OCI-LY7 (cell line): ENCODE measurements around the gene EPSTI1. TPM values are rescaled to one million over a fixed set of nuclear protein-coding genes. Genes with fewer than 3 reads are reported as not detected.

Experiments
- BruUV-seq: library from RNA; stranded (reverse); fragments of 400-500 nt; replicated peaks from 2 replicates; lab custom pipeline; 2021; lab: Mats Ljungman, UMichigan
- CTCF ChIA-PET: fragments of 300-600 bp; sonication (Branson Sonifier 250); formaldehyde crosslinking; loops from one replicate; lab custom pipeline; 2022; ENCODE audit warnings: antibody characterized with exemption; ENCODE audit not compliant: unreplicated experiment; lab: Charles Lee
- POLR2A ChIA-PET: fragments of 300-600 bp; sonication (Branson Sonifier 250); formaldehyde crosslinking; loops from one replicate; lab custom pipeline; 2022; ENCODE audit warnings: antibody characterized with exemption; lab: Charles Lee
- DNase-seq: peaks from one replicate; pipeline ENCODE4 v3.0.0-alpha.2; 2015; ENCODE audit warnings: low spot score
- H2AFZ ChIP-seq: fragments of 200-600 bp; sonication (generic), shearing (Covaris generic); 2 replicates; pipeline ENCODE4 v1.6.1; 2014; ENCODE audit warnings: mild to moderate bottlenecking, antibody characterized with exemption, low read length, moderate library complexity
- H3K27ac ChIP-seq: fragments of 200-600 bp; sonication (generic); 2 replicates; pipeline ENCODE4 v1.5.1; 2014; ENCODE audit warnings: mixed run types, low read depth, mild to moderate bottlenecking, moderate library complexity, low read length, inconsistent platforms; ENCODE audit not compliant: poor library complexity, severe bottlenecking
- H3K36me3 ChIP-seq: fragments of 200-600 bp; sonication (generic); 2 replicates; pipeline ENCODE4 v1.6.1; 2014; ENCODE audit warnings: mild to moderate bottlenecking, antibody characterized with exemption, low read length, moderate library complexity, mixed read lengths; ENCODE audit not compliant: insufficient read depth
- H3K4me1 ChIP-seq: fragments of 200-600 bp; sonication (generic); 2 replicates; pipeline ENCODE4 v1.5.1; 2014; ENCODE audit warnings: mild to moderate bottlenecking, low read length; ENCODE audit not compliant: insufficient read depth, poor library complexity, severe bottlenecking
- H3K4me2 ChIP-seq: fragments of 200-600 bp; sonication (generic); 2 replicates; pipeline ENCODE4 v1.6.1; 2014; ENCODE audit warnings: mild to moderate bottlenecking, low read length
- H3K4me3 ChIP-seq: fragments of 200-600 bp; sonication (generic); 2 replicates; pipeline ENCODE4 v1.5.1; 2014; ENCODE audit warnings: mild to moderate bottlenecking, low read depth, low read length; ENCODE audit not compliant: poor library complexity, severe bottlenecking
- H3K79me2 ChIP-seq: fragments of 200-600 bp; sonication (generic); 2 replicates; pipeline ENCODE4 v1.6.1; 2016; ENCODE audit warnings: low read depth, mild to moderate bottlenecking, low read length, moderate library complexity, mixed read lengths; ENCODE audit not compliant: insufficient read depth
- H3K9me2 ChIP-seq: fragments of 200-600 bp; sonication (generic); 2 replicates; pipeline ENCODE4 v1.6.1; 2016; ENCODE audit warnings: mild to moderate bottlenecking, low read length, mixed read lengths; ENCODE audit not compliant: insufficient read depth
- H3K9me3 ChIP-seq: fragments of 200-600 bp; sonication (generic); 2 replicates; pipeline ENCODE4 v1.6.1; 2014; ENCODE audit warnings: mild to moderate bottlenecking, mixed run types, low read length, mixed read lengths
- H4K20me1 ChIP-seq: fragments of 200-600 bp; sonication (generic); 2 replicates; pipeline ENCODE4 v1.6.1; 2014; ENCODE audit warnings: mild to moderate bottlenecking, antibody characterized with exemption, low read length, moderate library complexity, mixed read lengths; ENCODE audit not compliant: insufficient read depth
- EZH2phosphoT487 ChIP-seq: fragments of 200-600 bp; sonication (generic); IDR thresholded peaks from 2 replicates; pipeline ENCODE4 v1.6.1; 2018; ENCODE audit warnings: low read depth, borderline replicate concordance, mild to moderate bottlenecking, mixed run types, antibody characterized with exemption, low read length, moderate library complexity, mixed read lengths
- intact Hi-C: fragments of 100-400 bp; cut with micrococcal nuclease; formaldehyde crosslinking; loops from one replicate; pipeline ENCODE4 v1.10.0; 2022; ENCODE audit not compliant: unreplicated experiment
- total RNA-seq, 2 experiments: library from RNA; depleted of rRNA in 1 of 2; stranded (reverse); fragments of >200 nt in 1 of 2; shearing (Covaris generic) in 1 of 2; gene quantifications; 2 replicates each; pipeline ENCODE4 v1.2.3, GENCODE V29; 2014 to 2022
- TF ChIP-seq, protein P1 (sequence below): fragments of 200-600 bp; sonication (generic); conservative IDR thresholded peaks from 2 replicates; pipeline ENCODE4 v1.5.1; 2014; ENCODE audit warnings: mild to moderate bottlenecking, antibody characterized with exemption, low read length, moderate library complexity, mixed read lengths

EPSTI1 gene
- total RNA-seq, 2 experiments from 2014 or later: 0.49 to 2.1 TPM

- no peaks in the 10 kb centered on the region for H3K79me2 ChIP-seq
- H3K4me1 ChIP-seq: no peaks in the 10 kb centered on the region
- ChIA-PET POLR2A (no interaction called here), CTCF (no interaction called here)
- intact Hi-C loops: no loop called here
- no peak overlapping the region for H3K4me3 ChIP-seq
- no peak overlapping the region for H2AFZ ChIP-seq
- H3K27ac ChIP-seq: no peak overlapping the region
- H3K4me2 ChIP-seq: no peak overlapping the region
- no TSS peak for BruUV-seq
- H3K9me3 ChIP-seq: no peaks in the 10 kb centered on the region
- H3K9me2 ChIP-seq: no peaks in the 10 kb centered on the region
- DNase-seq: no peak
- TF ChIP-seq, protein P1, sequence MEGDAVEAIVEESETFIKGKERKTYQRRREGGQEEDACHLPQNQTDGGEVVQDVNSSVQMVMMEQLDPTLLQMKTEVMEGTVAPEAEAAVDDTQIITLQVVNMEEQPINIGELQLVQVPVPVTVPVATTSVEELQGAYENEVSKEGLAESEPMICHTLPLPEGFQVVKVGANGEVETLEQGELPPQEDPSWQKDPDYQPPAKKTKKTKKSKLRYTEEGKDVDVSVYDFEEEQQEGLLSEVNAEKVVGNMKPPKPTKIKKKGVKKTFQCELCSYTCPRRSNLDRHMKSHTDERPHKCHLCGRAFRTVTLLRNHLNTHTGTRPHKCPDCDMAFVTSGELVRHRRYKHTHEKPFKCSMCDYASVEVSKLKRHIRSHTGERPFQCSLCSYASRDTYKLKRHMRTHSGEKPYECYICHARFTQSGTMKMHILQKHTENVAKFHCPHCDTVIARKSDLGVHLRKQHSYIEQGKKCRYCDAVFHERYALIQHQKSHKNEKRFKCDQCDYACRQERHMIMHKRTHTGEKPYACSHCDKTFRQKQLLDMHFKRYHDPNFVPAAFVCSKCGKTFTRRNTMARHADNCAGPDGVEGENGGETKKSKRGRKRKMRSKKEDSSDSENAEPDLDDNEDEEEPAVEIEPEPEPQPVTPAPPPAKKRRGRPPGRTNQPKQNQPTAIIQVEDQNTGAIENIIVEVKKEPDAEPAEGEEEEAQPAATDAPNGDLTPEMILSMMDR: no peak
- no peak for TF ChIP-seq EZH2phosphoT487
- no peaks in the 10 kb centered on the region for H3K36me3 ChIP-seq
- no peaks in the 10 kb centered on the region for H4K20me1 ChIP-seq
Observed at GRCh38 chr13:42873081-42873480, 119.0 kb downstream of the EPSTI1 start.

- BruUV-seq: no TSS peak
- no peak overlapping the region for H3K4me3 ChIP-seq
- H3K79me2 ChIP-seq: no peaks in the 10 kb centered on the region
- intact Hi-C loops: no loop called here
- TF ChIP-seq, protein P1: no peak
- no peak for TF ChIP-seq EZH2phosphoT487
- no peaks in the 10 kb centered on the region for H3K4me1 ChIP-seq
- H3K27ac ChIP-seq: no peak overlapping the region
- no peak for DNase-seq
- H2AFZ ChIP-seq: no peak overlapping the region
- CTCF ChIA-PET: no interaction called here
- no peaks in the 10 kb centered on the region for H3K36me3 ChIP-seq
- no peak overlapping the region for H3K4me2 ChIP-seq
- POLR2A ChIA-PET: no interaction called here
- no peaks in the 10 kb centered on the region for H3K9me3 ChIP-seq
- H4K20me1 ChIP-seq: no peaks in the 10 kb centered on the region
- no peaks in the 10 kb centered on the region for H3K9me2 ChIP-seq
Observed at GRCh38 chr13:42867232-42867631, 124.8 kb downstream of the EPSTI1 start.

DNA sequence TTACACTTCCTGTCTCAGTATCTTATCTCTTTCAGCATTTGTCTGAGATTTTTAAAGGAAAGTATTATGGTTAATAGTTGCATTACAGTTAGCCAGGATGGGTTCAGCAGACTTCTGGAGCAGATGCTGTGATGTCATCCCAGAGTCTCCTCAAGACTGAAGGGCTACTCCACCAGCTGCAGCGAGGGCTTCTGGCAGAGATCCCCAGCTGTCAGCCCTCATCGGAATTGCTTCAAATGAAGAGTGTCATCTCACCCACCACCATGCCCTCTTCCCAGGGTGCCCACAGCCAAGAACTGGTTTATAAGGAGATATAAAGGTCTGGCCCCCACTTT, 126.3 kb downstream of the EPSTI1 start:
- Histone ChIP-seq H4K20me1 (no peaks in the 10 kb centered on the region), H3K9me2 (no peaks in the 10 kb centered on the region), H3K4me3 (no peak overlapping the region), H3K79me2 (no peaks in the 10 kb centered on the region), H3K9me3 (no peaks in the 10 kb centered on the region), H3K27ac (no peak overlapping the region), H2AFZ (no peak overlapping the region), H3K4me2 (no peak overlapping the region), H3K4me1 (no peaks in the 10 kb centered on the region), H3K36me3 (no peaks in the 10 kb centered on the region)
- BruUV-seq: no TSS peak
- intact Hi-C loops: no loop called here
- ChIA-PET POLR2A (no interaction called here), CTCF (no interaction called here)
- DNase-seq: no peak
- no peak for TF ChIP-seq EZH2phosphoT487
- TF ChIP-seq, protein P1: no peak
